IPS-15b (cell line): ENCODE measurements around the gene FAM222A.
"Not testable (repeated sequence)": the region's sequence is repeated elsewhere in the genome, so short reads cannot be mapped to it uniquely, and the experiment has no call there.

ENCODE experiments used
- H3K27me3 ChIP-seq: one replicate; pipeline ENCODE4 v1.6.1; 2013; ENCODE audit warnings: low read length; ENCODE audit not compliant: control insufficient read depth, insufficient read depth
- H3K36me3 ChIP-seq: one replicate; pipeline ENCODE4 v1.6.1; 2013; ENCODE audit warnings: low read length; ENCODE audit not compliant: control insufficient read depth, insufficient read depth
- H3K4me1 ChIP-seq: one replicate; pipeline ENCODE4 v1.6.1; 2013; ENCODE audit warnings: mild to moderate bottlenecking, low read length; ENCODE audit not compliant: control insufficient read depth, insufficient read depth
- H3K4me3 ChIP-seq: one replicate; pipeline ENCODE4 v1.5.1; 2013; ENCODE audit warnings: low read depth, low read length
- H3K9ac ChIP-seq: one replicate; pipeline ENCODE4 v1.6.1; 2013; ENCODE audit warnings: low read depth, mild to moderate bottlenecking, low read length
- H3K9me3 ChIP-seq: one replicate; pipeline ENCODE4 v1.6.1; 2013; ENCODE audit warnings: mild to moderate bottlenecking, low read length; ENCODE audit not compliant: control insufficient read depth, insufficient read depth

The FAM222A gene

DNA sequence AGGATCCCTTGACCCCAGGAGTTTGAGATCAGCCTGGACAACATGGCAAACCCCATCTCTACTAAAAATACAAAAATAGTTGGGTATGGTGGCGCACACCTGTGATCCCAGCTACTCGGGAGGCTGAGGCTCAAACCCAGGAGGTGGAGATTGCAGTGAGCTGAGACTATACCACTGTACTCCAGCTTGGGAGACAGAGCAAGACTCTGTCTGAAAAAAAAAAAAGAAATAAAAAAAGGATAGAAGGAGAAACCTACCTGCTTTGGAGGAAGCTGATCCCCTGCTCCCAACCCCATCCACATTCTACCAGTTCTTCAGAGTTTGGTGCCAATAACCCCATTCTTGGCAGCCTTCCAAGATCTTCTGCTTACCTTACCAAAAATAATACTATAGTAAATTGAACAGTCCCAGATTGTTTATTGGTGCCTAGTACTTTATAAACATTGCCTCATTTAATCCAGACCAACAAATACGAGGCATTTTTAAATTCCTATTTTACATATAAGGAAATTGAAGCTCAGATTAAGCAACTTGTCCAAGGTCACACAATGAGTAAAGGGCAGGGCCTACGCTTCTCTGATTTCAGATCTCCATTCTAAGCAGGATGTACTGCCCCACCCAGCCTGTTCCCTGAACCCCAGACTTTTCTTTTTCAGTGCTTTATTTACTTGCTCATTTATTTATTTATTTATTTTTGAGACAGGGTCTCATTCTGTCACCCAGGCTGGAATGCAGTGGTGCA is 33.2 kb upstream of the FAM222A start:
- Histone ChIP-seq H3K4me3 (no peak overlapping the region), H3K27me3 (no peaks in the 10 kb centered on the region), H3K4me1 (no peaks in the 10 kb centered on the region), H3K9ac (no peak overlapping the region), H3K9me3 (no peaks in the 10 kb centered on the region), H3K36me3 (no peaks in the 10 kb centered on the region)

DNA sequence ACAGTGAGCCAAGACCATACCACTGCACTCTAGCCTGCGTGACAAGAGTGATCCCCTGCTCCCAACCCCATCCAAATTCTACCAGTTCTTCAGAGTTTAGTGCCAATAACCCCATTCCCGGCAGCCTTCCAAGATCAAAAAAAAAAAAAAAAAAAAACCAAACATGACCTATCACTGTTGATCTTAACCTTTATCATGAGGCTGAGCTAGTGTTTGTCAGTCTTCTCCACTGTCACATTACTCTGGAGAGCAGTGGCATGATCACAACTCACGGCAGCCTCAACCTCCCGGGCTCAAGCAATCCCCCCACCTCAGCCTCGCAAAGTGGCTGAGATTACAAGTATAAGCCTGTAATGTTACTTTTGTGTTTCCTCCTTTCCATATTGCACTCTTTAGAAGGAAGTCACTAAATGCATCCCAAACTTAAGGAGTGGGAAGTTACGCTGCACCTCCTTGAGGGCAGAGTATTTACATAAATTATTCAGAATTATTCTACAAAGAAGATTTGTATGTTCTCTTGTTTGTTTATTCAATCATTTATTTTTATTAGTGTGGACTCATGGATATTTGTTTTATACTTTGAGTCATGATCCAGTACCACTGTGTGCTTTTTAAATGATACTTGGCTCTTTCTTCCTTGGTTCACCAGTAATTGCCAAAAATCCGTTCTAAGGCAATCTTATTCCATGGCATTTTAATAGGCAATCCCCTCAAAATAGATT is 31.5 kb upstream of the FAM222A start:
- Histone ChIP-seq H3K4me1 (no peaks in the 10 kb centered on the region), H3K9ac (no peak overlapping the region), H3K4me3 (no peak overlapping the region), H3K27me3 (no peaks in the 10 kb centered on the region), H3K36me3 (no peaks in the 10 kb centered on the region), H3K9me3 (no peaks in the 10 kb centered on the region)

DNA sequence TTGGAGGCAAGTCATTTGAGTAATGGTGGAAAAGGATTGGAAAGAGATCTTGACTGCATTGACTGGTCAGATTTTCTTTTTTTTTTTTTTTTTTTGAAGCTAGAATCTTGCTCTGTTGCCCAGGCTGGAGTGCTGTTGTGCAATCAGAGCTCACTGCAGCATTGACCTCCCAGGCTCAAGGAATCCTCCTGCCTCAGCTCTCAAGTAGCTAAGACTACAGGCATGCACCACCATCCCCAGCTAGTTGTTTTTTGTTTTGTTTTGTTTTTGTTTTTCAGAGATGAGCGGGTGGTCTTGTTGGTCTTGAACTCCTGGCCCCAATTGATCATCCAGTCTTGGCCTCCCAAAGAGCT is 30.9 kb upstream of the FAM222A start:
- Histone ChIP-seq H3K4me3 (no peak overlapping the region), H3K4me1 (no peaks in the 10 kb centered on the region), H3K27me3 (no peaks in the 10 kb centered on the region), H3K9ac (no peak overlapping the region), H3K36me3 (no peaks in the 10 kb centered on the region), H3K9me3 (no peaks in the 10 kb centered on the region)

DNA sequence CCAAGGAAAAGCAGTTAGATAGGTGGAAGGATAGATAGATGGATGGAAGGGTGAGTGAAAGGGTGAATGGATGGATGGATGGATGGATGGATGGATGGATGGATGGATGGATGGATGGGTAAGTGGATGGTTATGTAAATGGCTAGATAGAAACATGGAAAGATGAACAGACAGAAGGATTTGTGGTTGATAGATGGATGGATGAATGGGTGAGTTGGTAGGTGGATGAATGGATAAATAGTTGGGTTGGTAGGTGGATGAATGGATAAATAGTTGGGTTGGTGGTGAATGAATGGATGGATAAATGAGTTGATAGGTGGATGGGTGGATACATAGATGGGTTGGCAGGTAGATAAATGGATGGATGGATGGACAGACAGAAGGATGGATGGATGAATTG is 30.3 kb upstream of the FAM222A start:
- H3K4me1 ChIP-seq, result no peaks in the 10 kb centered on the region
- H3K27me3 ChIP-seq, result no peaks in the 10 kb centered on the region
- no peaks in the 10 kb centered on the region for H3K9me3 ChIP-seq
- no peak overlapping the region for H3K4me3 ChIP-seq
- no peaks in the 10 kb centered on the region for H3K36me3 ChIP-seq
- H3K9ac ChIP-seq, result no peak overlapping the region

DNA sequence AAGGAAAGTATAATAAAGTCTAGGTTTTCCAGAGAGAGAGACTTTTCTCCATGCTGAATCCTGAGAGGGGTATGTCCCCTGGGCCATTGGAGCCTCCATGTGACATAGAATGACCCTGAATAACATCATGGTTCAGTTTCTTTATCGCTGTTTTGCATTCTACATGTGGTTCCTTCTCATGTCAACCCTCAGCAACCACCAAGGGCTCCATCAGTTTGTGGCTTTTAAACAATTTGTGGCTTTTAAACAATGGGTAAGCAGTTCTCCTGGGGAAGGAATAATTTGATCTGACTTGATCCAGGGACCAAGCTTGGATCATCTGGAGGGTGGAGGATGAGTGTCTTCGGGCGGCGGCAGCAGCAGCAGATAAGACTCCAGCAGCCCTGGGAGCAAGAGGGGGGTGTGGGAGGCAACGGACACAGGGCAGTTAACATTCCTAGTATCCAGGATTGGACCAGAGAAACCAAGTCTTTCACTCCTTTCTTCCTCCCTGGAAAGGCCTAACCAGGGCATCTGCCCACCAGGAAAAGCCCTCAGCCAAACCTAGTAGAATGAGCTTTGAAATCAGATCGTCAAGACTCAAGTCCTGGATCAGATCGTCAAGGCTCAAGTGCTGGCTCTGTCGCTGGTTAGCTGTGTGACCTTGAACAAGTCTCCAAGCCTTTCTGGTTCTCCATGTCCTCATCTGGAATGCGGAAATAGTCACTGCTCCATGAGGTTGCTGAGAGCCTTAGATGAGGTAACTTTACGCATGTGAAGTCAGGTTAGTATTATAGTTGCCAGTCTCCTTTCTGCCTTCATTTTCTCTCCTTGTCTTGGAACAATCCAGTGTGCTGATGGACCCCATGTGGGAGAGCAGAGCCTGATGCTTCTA is 27.8 kb upstream of the FAM222A start:
- no peaks in the 10 kb centered on the region for H3K36me3 ChIP-seq
- no peak overlapping the region for H3K4me3 ChIP-seq
- H3K9ac ChIP-seq, result no peak overlapping the region
- H3K4me1 ChIP-seq, result no peaks in the 10 kb centered on the region
- no peaks in the 10 kb centered on the region for H3K9me3 ChIP-seq
- no peaks in the 10 kb centered on the region for H3K27me3 ChIP-seq

DNA sequence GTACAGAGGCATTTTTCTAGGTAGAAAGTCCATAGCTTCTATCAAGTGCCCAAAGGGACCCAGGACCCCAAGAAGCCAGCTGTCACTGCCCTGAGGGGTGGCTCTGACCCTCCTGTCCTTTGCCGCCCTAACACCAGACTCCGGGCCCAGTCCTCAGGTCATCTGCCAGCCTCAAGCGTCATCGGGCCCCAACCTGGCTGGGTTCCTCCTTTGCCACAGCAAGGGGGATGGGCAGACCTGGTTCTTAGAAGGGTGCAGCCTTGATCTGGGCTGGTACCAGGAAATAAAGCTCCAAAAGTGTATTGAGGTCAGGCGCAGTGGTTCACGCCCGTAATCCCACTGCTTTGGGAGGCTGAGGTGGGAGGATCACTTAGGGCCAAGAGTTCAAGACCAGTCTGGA is 27.1 kb upstream of the FAM222A start:
- H3K9ac ChIP-seq, result no peak overlapping the region
- no peaks in the 10 kb centered on the region for H3K27me3 ChIP-seq
- no peaks in the 10 kb centered on the region for H3K4me1 ChIP-seq

DNA sequence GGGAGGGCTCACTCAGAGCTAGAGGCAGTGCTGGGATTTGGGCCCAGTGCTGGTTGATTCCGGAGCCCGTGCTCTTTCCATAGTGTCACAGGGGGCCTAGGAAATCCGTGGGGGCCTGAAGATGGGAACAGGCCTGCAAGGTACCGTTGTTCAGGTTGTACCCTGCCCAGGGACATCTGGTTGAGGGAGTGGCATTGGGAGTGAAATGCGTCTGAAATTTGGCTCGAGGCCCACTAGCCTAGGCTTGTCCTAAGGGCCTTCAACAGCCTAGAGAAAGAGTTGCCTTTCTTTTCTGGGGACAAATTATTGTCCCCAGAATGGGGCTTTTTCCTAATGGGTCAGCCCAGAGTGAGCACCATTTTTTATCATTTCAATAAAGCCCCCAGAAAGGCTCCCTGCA is 26.4 kb upstream of the FAM222A start:
- Histone ChIP-seq H3K4me1 (no peaks in the 10 kb centered on the region), H3K36me3 (no peaks in the 10 kb centered on the region), H3K4me3 (no peak overlapping the region), H3K9ac (no peak overlapping the region), H3K27me3 (no peaks in the 10 kb centered on the region), H3K9me3 (no peaks in the 10 kb centered on the region)

More for the DNA sequence above, 27.1 kb upstream of the FAM222A start:
- Histone ChIP-seq H3K36me3 (no peaks in the 10 kb centered on the region), H3K4me3 (no peak overlapping the region), H3K9me3 (no peaks in the 10 kb centered on the region)

DNA sequence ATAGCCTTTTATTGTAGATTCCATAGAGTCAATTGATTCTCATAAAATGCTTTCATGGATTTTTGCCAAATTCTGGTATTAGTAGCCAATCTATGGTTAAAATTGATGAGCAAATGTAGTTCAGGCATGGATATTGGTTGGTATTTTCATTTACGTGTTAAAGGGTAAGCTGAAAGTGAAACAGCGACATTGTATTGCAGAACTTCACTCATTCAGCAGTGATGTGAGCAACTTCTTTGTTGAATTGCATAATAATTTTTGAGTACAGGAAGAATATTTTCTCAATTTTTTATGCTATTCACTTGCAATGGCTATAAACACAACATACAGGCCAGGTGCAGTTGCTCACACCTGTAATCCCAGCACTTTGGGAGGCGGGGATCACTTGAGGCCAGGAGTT is 24.2 kb upstream of the FAM222A start:
- Histone ChIP-seq H3K4me1 (no peaks in the 10 kb centered on the region), H3K36me3 (no peaks in the 10 kb centered on the region), H3K4me3 (no peak overlapping the region), H3K9ac (no peak overlapping the region), H3K27me3 (no peaks in the 10 kb centered on the region), H3K9me3 (no peaks in the 10 kb centered on the region)

DNA sequence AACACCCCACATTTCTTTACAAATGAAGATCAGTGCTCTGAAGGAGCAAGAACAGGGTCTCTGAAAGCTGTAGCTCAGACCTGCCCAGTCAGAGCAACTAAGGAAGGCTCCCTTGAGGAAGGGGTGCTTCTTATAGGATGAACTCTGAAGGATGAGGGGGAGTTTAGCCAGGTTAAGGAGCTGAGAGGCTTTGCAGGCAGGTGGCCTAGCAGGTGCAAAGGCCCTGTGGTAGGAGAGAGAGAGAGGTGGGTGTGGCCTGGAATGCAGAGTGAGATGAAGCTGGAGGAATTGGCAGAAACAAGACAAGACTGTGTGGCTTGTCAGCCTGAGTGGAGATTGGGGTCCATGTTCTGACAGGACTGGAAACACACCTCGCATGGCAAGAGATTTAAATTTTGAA is 20.5 kb upstream of the FAM222A start:
- Histone ChIP-seq H3K36me3 (no peaks in the 10 kb centered on the region), H3K9ac (no peak overlapping the region), H3K4me3 (no peak overlapping the region), H3K4me1 (no peaks in the 10 kb centered on the region), H3K27me3 (no peaks in the 10 kb centered on the region), H3K9me3 (no peaks in the 10 kb centered on the region)

DNA sequence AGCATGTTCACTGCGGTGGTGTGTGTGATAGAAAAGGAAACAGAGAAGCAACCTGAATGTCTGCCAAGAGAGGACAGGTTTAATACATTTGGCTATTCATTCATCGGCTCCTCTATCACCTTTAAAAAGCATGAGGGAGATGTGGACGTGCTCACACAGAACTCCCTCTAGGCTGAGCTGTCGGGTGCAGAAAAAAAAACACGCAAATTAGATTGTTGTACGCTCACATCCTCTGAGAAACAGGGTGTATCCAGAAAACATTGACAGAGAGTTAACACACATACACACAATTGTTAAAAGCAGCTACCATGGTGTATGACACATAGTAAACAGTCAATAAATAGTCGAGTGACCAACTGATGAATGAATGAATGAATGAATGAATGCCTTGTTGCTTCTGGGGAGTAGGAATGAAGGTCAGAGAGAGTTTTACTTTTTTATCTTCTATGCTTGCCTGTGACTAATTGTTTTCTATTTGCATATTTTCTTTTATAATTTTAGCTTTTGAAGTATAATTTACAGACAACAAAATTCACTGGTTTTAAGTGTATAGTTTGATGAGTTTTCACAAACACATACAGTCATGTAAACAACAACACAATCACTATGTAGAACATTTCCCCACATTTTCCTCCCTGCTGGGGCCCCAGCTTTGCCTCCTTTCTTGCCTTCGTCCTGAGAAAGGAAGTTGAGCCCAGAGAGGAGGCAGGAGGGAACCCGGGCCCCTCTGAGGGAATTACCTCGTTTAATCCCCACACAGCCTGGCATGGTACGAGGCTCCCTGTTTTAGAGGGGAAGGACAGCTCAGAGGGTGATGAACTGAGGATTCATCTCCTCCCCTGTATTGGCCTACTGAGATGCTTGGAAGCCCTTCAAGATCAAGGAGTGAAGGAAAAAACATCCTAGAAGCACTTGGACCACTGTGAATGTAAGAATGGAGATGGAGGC is 19.7 kb upstream of the FAM222A start:
- Histone ChIP-seq H3K27me3 (no peaks in the 10 kb centered on the region), H3K36me3 (no peaks in the 10 kb centered on the region), H3K4me1 (no peaks in the 10 kb centered on the region), H3K9me3 (no peaks in the 10 kb centered on the region), H3K9ac (no peak overlapping the region), H3K4me3 (no peak overlapping the region)

DNA sequence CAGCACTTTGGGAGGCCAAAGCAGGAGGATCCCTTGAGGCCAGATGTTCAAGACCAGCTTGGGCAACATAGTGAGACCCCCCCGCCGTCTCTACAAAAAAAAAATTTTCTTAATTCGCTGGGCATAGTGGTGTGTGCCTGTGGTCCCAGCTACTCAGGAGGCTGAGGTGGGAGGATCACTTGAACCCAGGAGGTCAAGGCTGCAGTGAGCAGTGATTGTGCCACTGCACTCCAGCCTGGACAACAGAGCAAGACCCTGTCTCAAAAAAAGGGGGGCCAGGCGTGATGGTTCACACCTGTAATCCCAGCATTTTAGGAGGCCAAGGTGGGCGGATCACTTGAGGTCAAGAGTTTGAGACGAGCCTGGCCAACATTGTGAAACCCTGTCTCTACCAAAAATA is 19.0 kb upstream of the FAM222A start:
- H3K36me3 ChIP-seq, H3K4me1 ChIP-seq, H3K4me3 ChIP-seq, H3K9me3 ChIP-seq, H3K27me3 ChIP-seq, H3K9ac ChIP-seq: not testable (repeated sequence)
